ENCODE results near the gene EGLN1.
"Not testable (repeated sequence)": the region's sequence is repeated elsewhere in the genome, so short reads cannot be mapped to it uniquely, and the experiment has no call there.

The EGLN1 gene

GRCh38 chr1:231357187-231357772 lies 64.8 kb downstream of the EGLN1 start:
- DNase-seq, result no peak

- no peak for DNase-seq
These were observed 66.9 kb downstream of the EGLN1 start for GRCh38 chr1:231355171-231355570.

DNA sequence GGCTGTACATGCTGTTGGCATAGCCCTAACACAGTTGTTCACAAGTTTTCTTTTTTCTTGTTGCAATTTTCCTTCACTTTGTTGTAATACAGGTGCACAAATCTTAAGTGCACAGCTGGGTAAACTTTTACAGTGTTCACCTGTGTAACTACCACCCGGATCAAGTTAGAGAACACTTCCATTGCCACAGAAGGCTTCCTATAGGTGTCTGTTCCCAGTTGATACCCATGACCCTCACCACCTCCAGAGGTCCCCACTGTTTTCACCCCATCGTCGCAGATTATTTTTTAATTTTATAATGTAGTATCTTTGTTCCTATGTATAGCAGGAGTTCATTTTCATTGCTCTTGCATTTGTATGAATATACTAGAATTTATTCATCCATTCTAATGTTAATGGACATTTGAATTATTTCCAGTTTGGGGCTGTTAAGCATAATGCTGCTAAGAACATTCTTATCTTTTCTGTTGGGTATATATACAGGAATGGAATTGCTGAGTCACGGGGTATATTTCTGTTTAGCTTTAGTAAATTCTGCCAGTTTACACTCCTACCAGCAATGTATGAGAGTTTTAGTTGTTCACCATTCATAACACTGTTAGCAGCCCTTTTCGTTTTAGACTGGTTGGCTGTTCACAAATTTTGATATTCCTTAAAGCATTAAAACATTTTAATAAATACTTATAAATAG lies 67.6 kb downstream of the EGLN1 start:
- DNase-seq, result no peak

- DNase-seq, result no peak
These were observed 69.0 kb downstream of the EGLN1 start for GRCh38 chr1:231353086-231353485.

DNA sequence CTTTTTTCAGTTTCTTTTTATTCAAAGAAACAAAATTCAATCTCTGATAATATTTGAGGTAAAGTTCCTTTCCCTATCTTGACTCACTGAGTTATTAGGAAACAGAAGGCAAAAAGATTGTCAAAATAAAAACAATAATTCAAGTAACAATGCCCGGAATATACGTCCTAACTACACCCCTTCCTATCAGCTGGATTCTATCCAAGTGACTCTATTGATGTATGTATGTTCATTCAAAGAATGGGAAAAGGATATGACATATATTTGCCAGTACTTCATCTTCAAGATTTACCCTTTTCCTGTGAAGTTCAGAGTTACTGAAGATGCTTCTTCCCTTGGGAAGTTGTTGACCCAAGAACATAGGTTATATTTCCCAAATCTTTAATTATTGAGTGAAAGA lies 70.3 kb downstream of the EGLN1 start:
- DNase-seq, result no peak

DNA sequence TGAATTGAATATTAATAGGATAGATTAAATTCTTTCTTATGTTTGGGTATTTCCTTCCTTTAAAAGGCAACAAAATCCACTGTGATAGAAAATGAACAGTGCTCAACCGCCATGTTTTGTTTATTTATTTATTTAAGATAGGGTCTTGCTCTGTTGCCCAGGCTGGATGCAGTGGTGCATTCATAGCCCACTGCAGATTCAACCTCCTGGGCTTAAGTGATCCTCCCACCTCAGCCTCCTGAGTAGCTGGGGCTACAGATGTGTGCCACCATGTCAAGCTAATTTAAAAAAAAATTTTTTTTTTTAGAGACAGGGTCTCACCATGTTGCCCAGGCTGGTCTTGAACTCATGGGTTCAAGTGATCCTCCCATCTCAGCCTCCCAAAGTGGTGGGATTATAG lies 73.2 kb downstream of the EGLN1 start:
- not testable (repeated sequence) for DNase-seq

GRCh38 chr1:231348442-231348841 lies 73.6 kb downstream of the EGLN1 start:
- DNase-seq, result no peak

DNA sequence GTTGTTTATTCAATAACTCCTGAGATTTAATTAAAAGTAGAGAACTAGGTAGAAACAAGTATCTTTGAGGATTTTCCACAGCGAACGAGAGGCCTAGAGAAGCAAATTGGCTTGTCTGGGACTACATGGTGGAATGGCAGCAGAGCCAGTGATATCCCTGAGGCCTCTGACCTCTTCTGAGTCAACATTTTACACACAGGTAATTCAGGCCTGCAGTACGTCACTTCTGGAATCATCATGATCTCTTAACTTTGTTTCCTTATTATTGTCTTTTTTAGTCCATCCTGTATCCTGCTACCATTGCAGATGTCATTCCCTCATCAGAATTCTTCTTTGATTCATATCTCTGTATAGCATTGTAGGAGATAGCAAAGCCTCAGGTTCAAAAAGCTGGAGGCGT lies 74.1 kb downstream of the EGLN1 start:
- no peak for DNase-seq

GRCh38 chr1:231340328-231341013 lies 81.6 kb downstream of the EGLN1 start:
- no peak for DNase-seq

DNA sequence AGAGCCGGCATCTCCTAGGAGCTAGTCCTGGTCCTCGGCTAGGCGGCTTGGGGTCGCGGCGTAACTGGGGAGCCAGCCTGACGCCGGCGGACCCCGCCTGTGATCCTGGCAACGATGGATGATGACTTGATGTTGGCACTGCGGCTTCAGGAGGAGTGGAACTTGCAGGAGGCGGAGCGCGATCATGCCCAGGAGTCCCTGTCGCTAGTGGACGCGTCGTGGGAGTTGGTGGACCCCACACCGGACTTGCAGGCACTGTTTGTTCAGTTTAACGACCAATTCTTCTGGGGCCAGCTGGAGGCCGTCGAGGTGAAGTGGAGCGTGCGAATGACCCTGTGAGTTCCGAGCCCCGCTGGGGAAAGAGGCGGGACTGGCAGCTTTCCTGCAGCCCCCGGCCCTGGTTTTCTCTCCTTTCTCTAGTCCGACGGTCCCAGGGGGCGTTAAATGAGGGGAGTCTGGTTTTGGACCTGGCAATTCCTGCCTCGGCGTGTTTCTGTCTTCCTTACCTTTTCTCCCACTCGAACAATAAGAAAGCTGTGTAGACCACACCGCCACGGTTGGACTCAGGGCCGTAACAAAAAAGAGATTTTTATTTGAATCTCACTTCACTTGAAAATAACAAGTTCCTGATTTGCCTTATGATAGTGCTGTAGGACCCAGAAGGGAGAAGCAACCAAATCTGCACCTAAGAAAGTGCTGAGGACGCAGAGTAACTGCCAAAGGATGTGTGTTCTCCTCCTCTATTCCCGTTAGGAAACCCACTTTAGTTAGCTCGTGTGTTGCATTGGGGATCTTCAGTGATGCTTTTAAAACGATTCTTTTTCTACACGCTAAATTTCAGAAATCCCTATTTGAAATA lies 83.6 kb downstream of the EGLN1 start, which contains the start of gene SPRTN:
TSS of gene SPRTN (plus strand) at position 24 of the 859 bp plus-strand sequence. CDS start at position 115, 91 bp downstream.
- DNase-seq, result no peak

- DNase-seq, result peak; percentile 99
These were observed 84.4 kb downstream of the EGLN1 start, which contains the start of gene EXOC8 for GRCh38 chr1:231337472-231338269. Gene EXOC8, minus strand, starts transcription at chr1:231337852. Its CDS starts 107 bp downstream, at chr1:231337745.

DNA sequence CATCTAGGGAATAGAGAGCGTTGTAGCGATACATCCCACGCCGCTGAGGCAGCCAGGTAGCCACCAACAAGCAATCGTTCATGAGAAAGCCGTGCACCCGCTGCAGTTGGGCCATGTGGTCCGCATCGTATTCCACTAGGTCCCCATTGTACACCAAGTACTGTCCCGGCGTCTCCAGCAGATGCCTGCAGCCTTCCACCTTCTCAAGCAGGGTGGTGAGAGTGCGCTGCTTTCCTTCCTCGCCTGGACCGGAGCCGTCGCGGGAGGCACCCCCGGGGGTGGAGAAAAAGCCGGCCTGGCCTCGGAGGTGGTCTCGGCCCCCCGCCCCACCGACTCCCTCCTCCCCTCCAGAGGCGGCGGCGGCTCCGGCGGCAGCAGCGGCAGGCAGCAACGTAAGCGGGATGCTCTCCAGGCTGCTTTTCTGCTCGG lies 85.0 kb downstream of the EGLN1 start:
- no peak for DNase-seq

GRCh38 chr1:231335663-231336602 lies 86.2 kb downstream of the EGLN1 start:
- DNase-seq, result no peak

- no peak for DNase-seq
These were observed 87.1 kb downstream of the EGLN1 start for GRCh38 chr1:231334952-231335351.

DNA sequence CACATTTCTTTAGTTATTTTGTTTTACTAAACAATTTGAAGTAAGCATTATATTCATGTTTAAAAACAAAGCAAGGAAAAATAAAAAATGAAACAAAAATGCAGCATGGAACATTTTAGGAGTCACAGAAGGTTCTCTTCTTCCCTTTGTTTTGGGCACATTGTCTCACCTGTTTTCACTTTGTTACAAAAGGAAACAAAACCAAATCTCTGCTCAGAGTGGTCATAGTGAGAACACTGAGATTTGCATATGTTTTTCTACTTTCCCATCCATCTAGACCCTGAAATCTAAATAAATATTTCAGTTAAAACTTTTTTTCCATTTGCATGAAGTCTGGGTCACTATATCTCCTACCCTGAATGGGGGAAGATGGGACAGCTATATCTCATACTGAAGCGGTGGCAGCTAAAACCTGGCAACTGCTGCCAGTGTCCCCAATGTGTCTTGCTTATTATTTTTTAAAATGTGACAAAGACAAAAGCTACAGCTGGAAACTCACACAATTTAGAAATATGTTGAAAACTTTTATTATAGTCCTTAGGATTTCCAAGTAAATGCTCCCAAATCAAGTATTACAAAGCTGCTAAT lies 87.9 kb downstream of the EGLN1 start:
- no peak for DNase-seq

- DNase-seq, result no peak
These were observed 89.3 kb downstream of the EGLN1 start for GRCh38 chr1:231332761-231333160.

DNA sequence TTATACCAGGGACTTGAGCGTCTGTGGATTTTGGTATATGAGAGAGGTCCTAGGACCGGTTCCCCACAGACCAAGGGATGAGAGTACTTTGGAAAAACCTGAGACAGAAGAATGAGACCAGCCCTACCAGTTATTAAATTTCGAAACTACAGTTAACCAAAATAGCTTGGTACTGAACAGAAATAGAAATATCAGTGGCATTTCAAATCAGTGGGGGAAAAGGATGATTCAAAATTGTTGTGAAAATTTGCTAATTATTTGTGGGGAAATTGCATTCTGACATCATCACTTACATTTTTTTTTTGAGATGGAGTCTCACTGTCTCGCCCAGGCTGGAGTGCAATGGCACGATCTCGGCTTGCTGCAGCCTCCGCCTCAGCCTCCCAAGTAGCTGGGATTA lies 92.6 kb downstream of the EGLN1 start:
- DNase-seq, result no peak

DNA sequence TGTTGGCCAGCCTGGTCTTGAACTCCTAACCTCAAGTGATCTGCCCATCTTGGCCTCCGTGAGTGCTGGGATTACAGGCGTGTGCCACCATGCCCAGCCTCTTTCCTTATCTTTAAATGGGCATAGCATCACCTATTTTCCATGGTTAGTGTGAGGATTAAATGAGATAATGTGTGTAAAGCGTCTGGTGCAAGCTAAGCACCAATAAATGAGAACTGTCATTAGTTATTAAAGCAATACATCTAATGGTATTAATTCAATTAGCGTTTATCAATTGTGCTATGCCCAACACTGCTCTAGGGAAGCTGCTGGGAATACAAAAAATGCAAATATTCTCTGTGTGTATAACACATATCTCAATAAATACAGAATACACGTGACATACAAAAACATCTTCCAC lies 94.5 kb downstream of the EGLN1 start:
- no peak for DNase-seq

DNA sequence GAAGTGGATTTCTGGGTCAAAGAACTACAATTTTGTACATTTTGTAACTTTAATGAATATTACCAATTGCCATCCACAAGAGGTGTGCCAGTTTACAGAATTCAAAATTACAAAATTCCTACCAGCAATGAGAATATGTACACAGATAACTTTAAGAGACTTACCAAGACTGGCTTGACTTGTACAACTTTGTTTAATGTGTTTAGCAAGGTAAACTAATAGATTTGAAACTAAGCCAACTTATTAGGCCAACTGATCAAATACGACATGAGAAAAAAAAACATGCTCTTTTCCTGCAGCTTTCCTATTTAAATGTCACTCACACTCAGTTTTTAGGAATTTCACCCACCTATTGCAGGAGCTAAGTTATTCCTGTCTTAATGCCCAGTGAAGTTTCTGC lies 95.8 kb downstream of the EGLN1 start:
- DNase-seq, result no peak

GRCh38 chr1:231324660-231325059 lies 97.4 kb downstream of the EGLN1 start:
- no peak for DNase-seq
